ENCODE measurements around the gene ATP5ME.

GRCh38 chr4:712916-713632, 39.0 kb upstream of the ATP5ME start:
- TF ChIP-seq POLR2A (IDR thresholded peaks at IDR 0.05; ENCODE audit: low read length) (no peak), GATA1 (IDR thresholded peaks at IDR 0.05; ENCODE audit: low read depth, low read length) (no peak)

Measured in erythroblast (primary cell).